Loucy (cell line): ENCODE data around the gene RTRAF.

Experiments used
- CTCF ChIP-seq: fragments of 200-600 bp; sonication (generic); conservative IDR thresholded peaks from 2 replicates; pipeline ENCODE4 v1.5.1; 2014; ENCODE audit warnings: mild to moderate bottlenecking, antibody characterized with exemption, low read length
- EZH2phosphoT487 ChIP-seq: fragments of 200-600 bp; IDR thresholded peaks from 2 replicates; pipeline ENCODE4 v1.6.1; 2018; ENCODE audit warnings: antibody characterized with exemption, mild to moderate bottlenecking, moderate library complexity, borderline replicate concordance

- TF ChIP-seq CTCF (no peak), EZH2phosphoT487 (no peak)
Observed at GRCh38 chr14:51967521-51967920, 21.8 kb upstream of the RTRAF start.
